HepG2 (cell line): ENCODE measurements around the gene VPREB3. TPM values are rescaled to one million over a fixed set of nuclear protein-coding genes. Genes with fewer than 3 reads are reported as not detected.

Experiments used
- ATAC-seq: fragments of 200-7000 bp; cut with Tn5 transposase; 3 replicates; pipeline ENCODE4 v1.9.1; 2020; ENCODE audit warnings: mild to moderate bottlenecking, moderate library complexity
- BruUV-seq: library from RNA; stranded (reverse); fragments of 400-500 nt; replicated peaks from 2 replicates; lab custom pipeline; 2021; lab: Mats Ljungman, UMichigan
- CTCF ChIA-PET: fragments of 300-600 bp; formaldehyde crosslinking; extraction: SDS; loops from one replicate; lab custom pipeline; 2021; ENCODE audit warnings: low total read pairs, inconsistent platforms, low intra/inter-chr PET ratio; lab: Yijun Ruan, JAX
- POLR2A ChIA-PET: fragments of 350-600 bp; sonication (Branson Sonifier 250); formaldehyde crosslinking; loops from one replicate; lab custom pipeline; 2020; ENCODE audit warnings: antibody characterized with exemption, inconsistent platforms; lab: Yijun Ruan, JAX
- DNase-seq: peaks from one replicate; pipeline ENCODE4 v3.0.0-alpha.2; 2015; ENCODE audit warnings: low spot score
- FAIRE-seq: peaks from 3 replicates; lab custom pipeline; 2011; peaks lifted over from hg19 to GRCh38; lab: Jason Lieb, UNC
- H2AFZ ChIP-seq: one replicate; pipeline ENCODE4 v1.6.1; 2011; ENCODE audit warnings: low read length, inconsistent platforms
- H3K27ac ChIP-seq: fragments of 300-600 bp; 3 replicates; pipeline ENCODE4 v1.8.0; 2011; ENCODE audit warnings: mixed run types, mild to moderate bottlenecking, mixed read lengths, low read length, inconsistent platforms; ENCODE audit not compliant: insufficient read depth; ENCODE audit errors: extremely low read length
- H3K27me3 ChIP-seq, 2 experiments: fragments of 200-600 bp in 1 of 2; 2 replicates in 1 of 2; 3 replicates in 1 of 2; pipeline versions ENCODE4 v1.6.0 to v1.8.0; 2011; ENCODE audit warnings: low read length in 2 of 2, mild to moderate bottlenecking in 2 of 2, moderate library complexity in 2 of 2, inconsistent platforms in 1 of 2; ENCODE audit not compliant: insufficient read depth in 2 of 2, control insufficient read depth in 1 of 2
- H3K36me3 ChIP-seq, 2 experiments: fragments of 200-600 bp in 1 of 2; replicated peaks in 1 of 2; 2 replicates in 1 of 2; 3 replicates in 1 of 2; pipeline versions ENCODE4 v1.5.1 to v1.8.0; 2011; ENCODE audit warnings: low read length in 2 of 2, inconsistent platforms in 1 of 2; ENCODE audit not compliant: insufficient read depth in 2 of 2, control insufficient read depth in 1 of 2
- H3K4me1 ChIP-seq: 2 replicates; pipeline ENCODE4 v1.5.1; 2012; ENCODE audit warnings: low read length, inconsistent platforms; ENCODE audit not compliant: insufficient read depth
- H3K4me2 ChIP-seq: 2 replicates; pipeline ENCODE4 v1.6.0; 2011; ENCODE audit warnings: low read depth, low read length, inconsistent platforms
- H3K4me3 ChIP-seq, 3 experiments: fragments of 200-600 bp in 1 of 3; sonication (generic), shearing (Covaris generic) in 1 of 3; replicated peaks in 1 of 3; 2 replicates each; pipeline ENCODE4 v1.5.1; 2011 to 2016; ENCODE audit warnings: low read length in 3 of 3, inconsistent platforms in 2 of 3, low read depth in 2 of 3, mild to moderate bottlenecking in 2 of 3, control low read depth in 1 of 3, mixed read lengths in 1 of 3; ENCODE audit not compliant: insufficient read depth in 1 of 3
- H3K79me2 ChIP-seq: one replicate; pipeline ENCODE4 v1.6.1; 2011; ENCODE audit warnings: low read length, inconsistent platforms; ENCODE audit not compliant: insufficient read depth
- H3K9ac ChIP-seq: 2 replicates; pipeline ENCODE4 v1.6.0; 2011; ENCODE audit warnings: mild to moderate bottlenecking, low read depth, low read length, inconsistent platforms; ENCODE audit not compliant: insufficient read depth
- H3K9me3 ChIP-seq: 2 replicates; pipeline ENCODE4 v1.5.1; 2012; ENCODE audit warnings: mild to moderate bottlenecking, low read length
- H4K20me1 ChIP-seq: 2 replicates; pipeline ENCODE4 v1.6.0; 2011; ENCODE audit warnings: inconsistent platforms, mild to moderate bottlenecking, low read length, moderate library complexity; ENCODE audit not compliant: insufficient read depth
- GMEB2 ChIP-seq: IDR thresholded peaks from 2 replicates; pipeline ENCODE4 v1.6.1; 2016; ENCODE audit warnings: missing biosample characterization, missing genetic modification reagents, low read depth
- HNF4A ChIP-seq: sonication (generic); formaldehyde crosslinking; IDR thresholded peaks from 2 replicates; pipeline ENCODE4 v1.4.0; 2020; ENCODE audit warnings: missing genetic modification reagents
- MTF2 ChIP-seq: sonication (generic); formaldehyde crosslinking; IDR thresholded peaks from 2 replicates; pipeline ENCODE4 v1.5.0; 2020; ENCODE audit warnings: missing genetic modification reagents, borderline replicate concordance
- NCOA2 ChIP-seq: sonication (generic); formaldehyde crosslinking; IDR thresholded peaks from 2 replicates; pipeline ENCODE4 v1.8.0; 2022; ENCODE audit warnings: inconsistent platforms
- ONECUT2 ChIP-seq: sonication (generic); formaldehyde crosslinking; IDR thresholded peaks from 2 replicates; pipeline ENCODE4 v1.4.0; 2020; ENCODE audit warnings: missing genetic modification reagents
- POLR2G ChIP-seq: fragments of 200-400 bp; formaldehyde crosslinking; IDR thresholded peaks from 2 replicates; pipeline ENCODE4 v1.6.1; 2018; ENCODE audit warnings: mild to moderate bottlenecking, low read depth, low read length, moderate library complexity
- SIN3A ChIP-seq: IDR thresholded peaks from 2 replicates; pipeline ENCODE4 v1.6.1; 2011; ENCODE audit warnings: low read depth, mild to moderate bottlenecking, control low read depth, low read length, borderline replicate concordance
- U2AF2 ChIP-seq: fragments of 200-400 bp; formaldehyde crosslinking; IDR thresholded peaks from 2 replicates; pipeline ENCODE4 v1.6.1; 2017; ENCODE audit warnings: low read depth, mild to moderate bottlenecking, low read length
- ZNF260 ChIP-seq: sonication (generic); formaldehyde crosslinking; IDR thresholded peaks from 2 replicates; pipeline ENCODE4 v1.4.0; 2020; ENCODE audit warnings: missing genetic modification reagents, low read depth, mild to moderate bottlenecking, borderline replicate concordance
- ZNF326 ChIP-seq: sonication (generic); formaldehyde crosslinking; IDR thresholded peaks from 2 replicates; pipeline ENCODE4 v1.4.0; 2020; ENCODE audit warnings: missing genetic modification reagents, borderline replicate concordance
- ZNF577 ChIP-seq: sonication (generic); formaldehyde crosslinking; IDR thresholded peaks from 2 replicates; pipeline ENCODE4 v1.4.0; 2020; ENCODE audit warnings: mild to moderate bottlenecking, low read depth, missing genetic modification reagents, borderline replicate concordance
- ZNF597 ChIP-seq: sonication (generic); formaldehyde crosslinking; IDR thresholded peaks from 2 replicates; pipeline ENCODE4 v1.5.0; 2020; ENCODE audit warnings: missing genetic modification reagents
- ZNF619 ChIP-seq: sonication (generic); formaldehyde crosslinking; IDR thresholded peaks from 2 replicates; pipeline ENCODE4 v1.4.0; 2020; ENCODE audit warnings: mild to moderate bottlenecking, missing genetic modification reagents
- ZNF704 ChIP-seq: sonication (generic); formaldehyde crosslinking; IDR thresholded peaks from 2 replicates; pipeline ENCODE4 v1.8.1; 2023; ENCODE audit warnings: mild to moderate bottlenecking, inconsistent platforms, moderate library complexity, missing genetic modification reagents, borderline replicate concordance
- WGBS: methylation state at CpG from one replicate; pipeline ENCODE4 v1.1.6; 2017; ENCODE audit warnings: low lambda C conversion rate; 5-methylcytosine and 5-hydroxymethylcytosine counted together
- in situ Hi-C: cut with HindIII; loops from 2 replicates; pipeline ENCODE4 v1.10.0; 2017; ENCODE audit warnings: low pct_unique_long_range_greater_than_20kb; ENCODE audit not compliant: extremely low pct_ligation_motif_present
- intact Hi-C: fragments of 100-400 bp; cut with micrococcal nuclease; formaldehyde crosslinking; loops from one replicate; pipeline ENCODE4 v1.10.0; 2022; ENCODE audit not compliant: unreplicated experiment
- polyA plus RNA-seq, 8 experiments: library from polyadenylated mRNA; depleted of rRNA in 3 of 8; stranded (reverse) in 7 of 8; unstranded in 1 of 8; fragments of >200 nt; fragmentation: Illumina TruSeq in 4 of 8; extraction: Trizol in 4 of 8; gene quantifications; 2 replicates each; pipeline versions ENCODE4 v1.2.1 to v1.2.3, GENCODE V29; 2011 to 2016; ENCODE audit warnings: low read depth in 4 of 8, missing spikeins in 1 of 8, mixed read lengths in 1 of 8; ENCODE audit not compliant: insufficient read depth in 1 of 8
- total RNA-seq, 5 experiments: library from RNA; depleted of rRNA; stranded (reverse); fragments of >200 nt; fragmentation: Illumina TruSeq; extraction: Trizol; gene quantifications; 2 replicates each; pipeline ENCODE4 v1.2.3, GENCODE V29; 2016; ENCODE audit warnings: low read depth in 1 of 5

The VPREB3 gene
- total and polyA plus RNA-seq, 2 of the 13 experiments (the other 11 are each of a cell fraction or from before 2014, with no cell fraction given), result 0.22 TPM; not detected in 1

GRCh38 chr22:23718371-23719165 is 35.7 kb downstream of the VPREB3 start (continued):
- no peak for TF ChIP-seq ZNF597
- no peak for TF ChIP-seq SIN3A

GRCh38 chr22:23716811-23717801 is 37.1 kb downstream of the VPREB3 start:
- peak; percentile 50 for FAIRE-seq
- POLR2A ChIA-PET, result interaction anchor here (0.5 to 1.6 kb wide), 13 partner anchors 12 to 177 kb away, joined by 3 to 7 read pairs (median 4); partner anchors contain the start of genes C22orf15, CHCHD10, MIF and MMP11
- TF ChIP-seq GMEB2 (CRISPR knock-in tag) (peak; percentile 87), U2AF2 (no peak), POLR2G (peak; percentile 86), ZNF704 (CRISPR knock-in tag) (peak; percentile 76; the same call in 1 of the 2 replicates), ZNF326 (CRISPR knock-in tag) (no peak), MTF2 (peak; percentile 85; the same call in 1 of the 2 replicates), NCOA2 (CRISPR knock-in tag) (no peak; the same call in 1 of the 2 replicates), ZNF577 (CRISPR knock-in tag) (no peak), ZNF260 (CRISPR knock-in tag) (no peak), ONECUT2 (CRISPR knock-in tag) (no peak), HNF4A (CRISPR knock-in tag) (peak; percentile 25), ZNF619 (CRISPR knock-in tag) (no peak)

More at GRCh38 chr22:23716811-23717801, 37.1 kb downstream of the VPREB3 start:
- H3K27ac ChIP-seq, result peak overlapping the region; percentile 71
- ATAC-seq, result peak; percentile 89
- peaks cover 24% of the 10 kb centered on the region for H3K4me1 ChIP-seq
- peak overlapping the region; percentile 83 for H3K4me2 ChIP-seq
- intact Hi-C loops, result no loop called here
- no peaks in the 10 kb centered on the region for H3K9me3 ChIP-seq
- peak overlapping the region; percentile 60 for H2AFZ ChIP-seq
- peaks cover 2 to 13% of the 10 kb centered on the region in 2 experiments; a peak in 4 of 5 replicates for H3K36me3 ChIP-seq
- DNase-seq, result peak; percentile 67
- no peaks in the 10 kb centered on the region for H3K27me3 ChIP-seq
- CTCF ChIA-PET, result no interaction called here
- in situ Hi-C loops, result no loop called here
- no peaks in the 10 kb centered on the region for H4K20me1 ChIP-seq
- H3K4me3 ChIP-seq, result peak overlapping the region; percentile 86 to 94 (median 92)
- BruUV-seq, result TSS peak; percentile 71
- peaks cover 6% of the 10 kb centered on the region for H3K79me2 ChIP-seq
- WGBS, result 7% methylated on average over 6 of the region's 84 CpGs
- H3K9ac ChIP-seq, result peak overlapping the region; percentile 75
